OCI-LY7 (cell line): ENCODE data around the gene TBC1D1. TPM values are rescaled to one million over a fixed set of nuclear protein-coding genes. Genes with fewer than 3 reads are reported as not detected.

ENCODE experiments used
- BruUV-seq: library from RNA; stranded (reverse); fragments of 400-500 nt; replicated peaks from 2 replicates; lab custom pipeline; 2021; lab: Mats Ljungman, UMichigan
- CTCF ChIA-PET: fragments of 300-600 bp; sonication (Branson Sonifier 250); formaldehyde crosslinking; loops from one replicate; lab custom pipeline; 2022; ENCODE audit warnings: antibody characterized with exemption; ENCODE audit not compliant: unreplicated experiment; lab: Charles Lee
- POLR2A ChIA-PET: fragments of 300-600 bp; sonication (Branson Sonifier 250); formaldehyde crosslinking; loops from one replicate; lab custom pipeline; 2022; ENCODE audit warnings: antibody characterized with exemption; lab: Charles Lee
- DNase-seq: peaks from one replicate; pipeline ENCODE4 v3.0.0-alpha.2; 2015; ENCODE audit warnings: low spot score
- H2AFZ ChIP-seq: fragments of 200-600 bp; sonication (generic), shearing (Covaris generic); 2 replicates; pipeline ENCODE4 v1.6.1; 2014; ENCODE audit warnings: mild to moderate bottlenecking, antibody characterized with exemption, low read length, moderate library complexity
- H3K27ac ChIP-seq: fragments of 200-600 bp; sonication (generic); 2 replicates; pipeline ENCODE4 v1.5.1; 2014; ENCODE audit warnings: mixed run types, low read depth, mild to moderate bottlenecking, moderate library complexity, low read length, inconsistent platforms; ENCODE audit not compliant: poor library complexity, severe bottlenecking
- H3K36me3 ChIP-seq: fragments of 200-600 bp; sonication (generic); 2 replicates; pipeline ENCODE4 v1.6.1; 2014; ENCODE audit warnings: mild to moderate bottlenecking, antibody characterized with exemption, low read length, moderate library complexity, mixed read lengths; ENCODE audit not compliant: insufficient read depth
- H3K4me1 ChIP-seq: fragments of 200-600 bp; sonication (generic); 2 replicates; pipeline ENCODE4 v1.5.1; 2014; ENCODE audit warnings: mild to moderate bottlenecking, low read length; ENCODE audit not compliant: insufficient read depth, poor library complexity, severe bottlenecking
- H3K4me2 ChIP-seq: fragments of 200-600 bp; sonication (generic); 2 replicates; pipeline ENCODE4 v1.6.1; 2014; ENCODE audit warnings: mild to moderate bottlenecking, low read length
- H3K4me3 ChIP-seq: fragments of 200-600 bp; sonication (generic); 2 replicates; pipeline ENCODE4 v1.5.1; 2014; ENCODE audit warnings: mild to moderate bottlenecking, low read depth, low read length; ENCODE audit not compliant: poor library complexity, severe bottlenecking
- H3K79me2 ChIP-seq: fragments of 200-600 bp; sonication (generic); 2 replicates; pipeline ENCODE4 v1.6.1; 2016; ENCODE audit warnings: low read depth, mild to moderate bottlenecking, low read length, moderate library complexity, mixed read lengths; ENCODE audit not compliant: insufficient read depth
- H3K9me2 ChIP-seq: fragments of 200-600 bp; sonication (generic); 2 replicates; pipeline ENCODE4 v1.6.1; 2016; ENCODE audit warnings: mild to moderate bottlenecking, low read length, mixed read lengths; ENCODE audit not compliant: insufficient read depth
- H3K9me3 ChIP-seq: fragments of 200-600 bp; sonication (generic); 2 replicates; pipeline ENCODE4 v1.6.1; 2014; ENCODE audit warnings: mild to moderate bottlenecking, mixed run types, low read length, mixed read lengths
- H4K20me1 ChIP-seq: fragments of 200-600 bp; sonication (generic); 2 replicates; pipeline ENCODE4 v1.6.1; 2014; ENCODE audit warnings: mild to moderate bottlenecking, antibody characterized with exemption, low read length, moderate library complexity, mixed read lengths; ENCODE audit not compliant: insufficient read depth
- CTCF ChIP-seq: fragments of 200-600 bp; sonication (generic); conservative IDR thresholded peaks from 2 replicates; pipeline ENCODE4 v1.5.1; 2014; ENCODE audit warnings: mild to moderate bottlenecking, antibody characterized with exemption, low read length, moderate library complexity, mixed read lengths
- EZH2phosphoT487 ChIP-seq: fragments of 200-600 bp; sonication (generic); IDR thresholded peaks from 2 replicates; pipeline ENCODE4 v1.6.1; 2018; ENCODE audit warnings: low read depth, borderline replicate concordance, mild to moderate bottlenecking, mixed run types, antibody characterized with exemption, low read length, moderate library complexity, mixed read lengths
- intact Hi-C: fragments of 100-400 bp; cut with micrococcal nuclease; formaldehyde crosslinking; loops from one replicate; pipeline ENCODE4 v1.10.0; 2022; ENCODE audit not compliant: unreplicated experiment
- total RNA-seq, 2 experiments: library from RNA; depleted of rRNA in 1 of 2; stranded (reverse); fragments of >200 nt in 1 of 2; shearing (Covaris generic) in 1 of 2; gene quantifications; 2 replicates each; pipeline ENCODE4 v1.2.3, GENCODE V29; 2014 to 2022

TBC1D1 gene
- total RNA-seq, 2 experiments from 2014 or later = 539 to 545 TPM

- TF ChIP-seq CTCF = no peak
- no peak for DNase-seq
- Histone ChIP-seq H3K4me1 (no peaks in the 10 kb centered on the region), H3K4me3 (no peak overlapping the region), H3K9me2 (no peaks in the 10 kb centered on the region), H4K20me1 (no peaks in the 10 kb centered on the region), H3K27ac (no peak overlapping the region), H3K4me2 (no peak overlapping the region), H3K79me2 (no peaks in the 10 kb centered on the region), H3K36me3 (peaks cover 98% of the 10 kb centered on the region), H3K9me3 (no peaks in the 10 kb centered on the region), H2AFZ (no peak overlapping the region)
- CTCF ChIA-PET = no interaction called here
- BruUV-seq = no TSS peak
- POLR2A ChIA-PET = interaction anchor here (1.0 kb wide), 1 partner anchor 25 kb away, joined by 3 read pairs; no protein-coding TSS in a partner anchor
- intact Hi-C loops = no loop called here
Observed at GRCh38 chr4:38113551-38113950, 222.7 kb downstream of the TBC1D1 start.

GRCh38 chr4:38114386-38115150 is 223.7 kb downstream of the TBC1D1 start:
- no peak for TF ChIP-seq EZH2phosphoT487
- TF ChIP-seq CTCF = no peak
- Histone ChIP-seq H3K4me3 (no peak overlapping the region), H2AFZ (no peak overlapping the region), H3K9me3 (no peaks in the 10 kb centered on the region), H4K20me1 (no peaks in the 10 kb centered on the region), H3K4me2 (no peak overlapping the region), H3K36me3 (peaks cover 98% of the 10 kb centered on the region), H3K27ac (no peak overlapping the region), H3K4me1 (no peaks in the 10 kb centered on the region), H3K9me2 (no peaks in the 10 kb centered on the region), H3K79me2 (no peaks in the 10 kb centered on the region)
- ChIA-PET POLR2A (interaction anchor here (0.6 to 1.0 kb wide), 8 partner anchors 17 to 1128 kb away, joined by 3 to 6 read pairs (median 3); no protein-coding TSS in a partner anchor), CTCF (interaction anchor here (0.5 kb wide), 1 partner anchor 503 kb away, joined by 3 read pairs; no protein-coding TSS in a partner anchor)
- no TSS peak for BruUV-seq
- intact Hi-C loops = no loop called here
- no peak for DNase-seq

- POLR2A ChIA-PET = interaction anchor here (0.6 to 0.7 kb wide), 4 partner anchors 18 to 1127 kb away, joined by 3 to 6 read pairs (median 4); no protein-coding TSS in a partner anchor
- H3K36me3 ChIP-seq = peaks cover 98% of the 10 kb centered on the region
- TF ChIP-seq CTCF = no peak
- TF ChIP-seq EZH2phosphoT487 = no peak
Observed at GRCh38 chr4:38115601-38116000, 224.7 kb downstream of the TBC1D1 start.

More at GRCh38 chr4:38115601-38116000, 224.7 kb downstream of the TBC1D1 start:
- Histone ChIP-seq H3K79me2 (no peaks in the 10 kb centered on the region), H3K4me2 (no peak overlapping the region), H2AFZ (no peak overlapping the region), H3K4me3 (no peak overlapping the region), H3K27ac (no peak overlapping the region), H3K9me3 (no peaks in the 10 kb centered on the region), H3K4me1 (no peaks in the 10 kb centered on the region), H3K9me2 (no peaks in the 10 kb centered on the region), H4K20me1 (no peaks in the 10 kb centered on the region)
- DNase-seq = no peak
- intact Hi-C loops = no loop called here
- no TSS peak for BruUV-seq
- CTCF ChIA-PET = no interaction called here
